ENCODE results near the gene CBY2. TPM values are rescaled to one million over a fixed set of nuclear protein-coding genes. Genes with fewer than 3 reads are reported as not detected.
"Not testable (repeated sequence)": the region's sequence is repeated elsewhere in the genome, so short reads cannot be mapped to it uniquely, and the experiment has no call there.

Gene CBY2
- total RNA-seq = not detected in 2 replicates

- TF ChIP-seq CTCF (conservative IDR thresholded peaks at IDR 0.05; ENCODE audit: low read depth, low read length) = no peak
- H3K4me3 ChIP-seq (ENCODE audit: low read depth, low read length) = no peak within 1 kb of the TSS
- DNase-seq (ENCODE audit: low read depth) = no peak
Observed at GRCh38 chr13:45702088-45702487, at the start of gene CBY2. Gene CBY2 (plus strand): TSS chr13:45702320. CDS start chr13:45702391, 71 bp downstream.

GRCh38 chr13:45654633-45655349, 47.3 kb upstream of the CBY2 start:
- no peak overlapping the region for H3K4me3 ChIP-seq (ENCODE audit: low read depth, low read length)
- no peak for TF ChIP-seq CTCF (conservative IDR thresholded peaks at IDR 0.05; ENCODE audit: low read depth, low read length)
- DNase-seq (ENCODE audit: low read depth) = no peak

- no peak for TF ChIP-seq CTCF (conservative IDR thresholded peaks at IDR 0.05; ENCODE audit: low read depth, low read length)
- H3K4me3 ChIP-seq (ENCODE audit: low read depth, low read length) = no peak overlapping the region
- no peak for DNase-seq (ENCODE audit: low read depth)
Observed at GRCh38 chr13:45658586-45659235, 43.4 kb upstream of the CBY2 start.

- DNase-seq (ENCODE audit: low read depth) = no peak
- TF ChIP-seq CTCF (conservative IDR thresholded peaks at IDR 0.05; ENCODE audit: low read depth, low read length) = no peak
- H3K4me3 ChIP-seq (ENCODE audit: low read depth, low read length) = no peak overlapping the region
Observed at GRCh38 chr13:45659536-45659935, 42.6 kb upstream of the CBY2 start.

GRCh38 chr13:45660458-45660857, 41.7 kb upstream of the CBY2 start:
- DNase-seq (ENCODE audit: low read depth); H3K4me3 ChIP-seq (ENCODE audit: low read depth, low read length): not testable (repeated sequence)

- TF ChIP-seq CTCF (conservative IDR thresholded peaks at IDR 0.05; ENCODE audit: low read depth, low read length) = no peak
- no peak for DNase-seq (ENCODE audit: low read depth)
- no peak overlapping the region for H3K4me3 ChIP-seq (ENCODE audit: low read depth, low read length)
Observed at GRCh38 chr13:45662162-45662561, 40.0 kb upstream of the CBY2 start.

- not testable (repeated sequence) for H3K4me3 ChIP-seq (ENCODE audit: low read depth, low read length); DNase-seq (ENCODE audit: low read depth)
Observed at GRCh38 chr13:45662903-45663302, 39.2 kb upstream of the CBY2 start.

- not testable (repeated sequence) for H3K4me3 ChIP-seq (ENCODE audit: low read depth, low read length); DNase-seq (ENCODE audit: low read depth)
Observed at GRCh38 chr13:45669626-45670025, 32.5 kb upstream of the CBY2 start.

All from epithelial cell of proximal tubule (primary cell).